DMS79 (cell line): ENCODE measurements around the gene IDH3A.

Source experiments
- DNase-seq: peaks from one replicate; lab custom pipeline; 2025; lab: John Stamatoyannopoulos, UW

Gene IDH3A

DNA sequence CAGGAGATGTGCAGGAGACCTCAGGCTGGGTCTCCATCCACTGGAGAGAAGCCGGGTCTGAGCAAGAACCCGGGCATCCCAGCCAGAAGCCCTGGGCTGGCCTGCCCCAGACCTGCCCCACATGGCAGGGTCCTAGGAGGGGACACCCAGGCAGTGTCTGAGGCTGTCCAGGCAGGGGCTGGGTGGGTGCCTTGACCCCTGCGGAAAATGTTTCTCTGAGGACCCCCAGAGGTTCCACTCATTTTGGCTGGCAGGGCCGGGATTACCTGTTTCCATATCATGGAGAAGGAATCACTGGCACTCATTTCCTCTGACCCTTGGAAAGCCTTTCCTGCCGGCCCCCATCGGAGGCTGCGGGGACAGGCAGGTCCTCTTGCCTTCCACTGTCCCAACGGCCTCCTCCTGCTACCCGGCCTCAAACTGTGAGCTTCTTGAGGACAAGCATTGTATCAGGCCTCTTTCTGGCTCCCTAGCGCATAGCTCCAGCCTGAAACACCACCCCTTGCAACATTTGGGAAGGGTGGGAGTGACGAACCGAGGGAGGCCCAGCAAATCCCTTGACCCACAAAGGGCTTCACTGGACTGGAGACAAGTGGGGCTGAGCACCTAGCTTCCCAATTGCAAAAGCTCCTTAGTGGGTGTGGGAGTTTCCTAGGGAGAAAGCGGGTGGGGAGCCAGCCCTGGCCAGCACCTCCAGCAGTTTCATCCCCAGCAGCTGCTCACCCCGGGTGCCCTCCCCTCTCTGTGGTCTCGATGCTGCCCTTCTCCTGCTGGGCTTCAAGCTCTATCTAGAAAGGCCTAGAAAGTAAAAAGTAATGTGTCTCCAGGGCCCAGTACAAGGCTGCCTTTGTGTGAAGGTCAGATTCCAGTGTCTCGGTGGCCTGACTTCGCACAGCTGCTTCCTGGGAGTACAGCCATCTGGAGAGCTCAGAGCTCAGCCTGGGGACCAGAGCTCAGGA lies 55.5 kb downstream of the IDH3A start:
- DNase-seq: no peak

DNA sequence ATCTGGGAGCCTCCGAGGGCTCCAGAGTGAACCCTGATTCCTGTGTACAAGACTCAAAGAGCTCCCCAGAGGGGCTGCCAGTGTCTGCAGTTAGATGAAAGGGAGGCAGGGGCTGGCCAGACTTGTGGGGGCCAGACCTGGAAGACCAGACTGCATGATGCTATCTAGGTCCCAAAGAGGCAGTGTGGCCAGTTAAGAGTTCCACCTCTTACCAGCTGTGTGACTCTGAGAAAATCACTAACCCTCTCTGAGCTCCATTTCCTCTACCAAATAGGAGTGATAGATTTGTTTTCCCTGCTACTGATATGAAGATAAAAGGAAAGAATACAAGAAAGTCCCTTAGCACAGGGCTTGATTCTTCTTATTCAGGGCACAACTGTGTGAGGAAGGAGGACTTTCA lies 56.2 kb downstream of the IDH3A start:
- DNase-seq: no peak

DNA sequence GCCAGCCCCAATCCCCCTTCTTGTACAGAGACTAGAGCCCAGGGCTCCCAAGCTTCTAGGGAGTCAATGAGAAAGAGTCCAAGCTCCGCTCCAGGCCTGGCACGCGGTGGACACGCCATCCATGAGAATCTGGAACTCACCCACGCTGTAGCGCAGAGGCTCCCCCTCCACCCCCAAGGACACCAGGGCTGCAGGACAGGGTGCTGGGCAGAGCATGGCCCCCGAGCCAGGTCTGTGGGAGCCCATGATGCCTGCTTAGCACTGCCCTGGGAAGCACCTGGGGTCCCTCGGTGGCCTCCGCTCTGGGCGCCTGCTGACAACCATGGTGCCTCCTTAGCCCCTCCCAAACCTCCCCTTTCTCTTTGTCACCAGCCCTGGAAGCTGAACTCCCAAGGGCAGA lies 56.7 kb downstream of the IDH3A start:
- DNase-seq: no peak

DNA sequence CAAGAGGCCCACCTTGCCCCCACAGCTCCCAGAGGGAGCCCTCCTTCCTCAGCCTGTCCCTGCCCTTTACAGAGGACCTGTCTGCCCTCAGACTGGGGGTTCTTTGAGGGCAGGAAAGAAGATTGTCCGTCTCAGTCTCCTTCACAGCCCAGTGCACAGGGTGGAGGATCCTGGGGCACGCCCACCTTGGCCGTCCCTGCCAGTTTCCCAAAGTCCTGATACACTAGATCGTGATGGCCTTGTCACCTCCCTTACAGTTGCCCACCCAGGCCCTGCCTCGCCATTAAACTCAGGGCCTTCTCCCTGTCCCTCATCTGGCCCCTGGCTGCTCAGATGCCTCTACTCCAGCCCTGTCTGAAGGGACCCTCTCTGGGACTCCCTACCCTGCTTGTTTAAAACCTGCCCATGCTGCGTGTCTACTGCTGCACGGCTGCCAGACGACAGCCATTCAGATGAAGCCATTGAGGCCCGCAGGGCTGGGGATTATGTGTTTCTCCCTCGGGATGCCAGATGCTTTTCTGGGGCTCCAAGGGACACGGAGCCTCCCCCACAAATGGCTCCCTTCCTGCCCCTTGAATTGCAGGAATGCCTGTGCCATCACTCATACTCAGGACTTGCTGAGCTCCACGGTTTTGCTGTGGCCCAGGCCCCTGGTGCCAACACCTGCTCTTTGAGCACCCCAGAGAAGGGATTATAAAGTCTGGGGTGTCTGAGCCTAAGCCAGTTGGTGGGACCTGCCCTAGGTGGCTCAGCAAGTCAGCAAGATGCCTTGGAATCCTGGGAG lies 57.4 kb downstream of the IDH3A start:
- no peak for DNase-seq

DNA sequence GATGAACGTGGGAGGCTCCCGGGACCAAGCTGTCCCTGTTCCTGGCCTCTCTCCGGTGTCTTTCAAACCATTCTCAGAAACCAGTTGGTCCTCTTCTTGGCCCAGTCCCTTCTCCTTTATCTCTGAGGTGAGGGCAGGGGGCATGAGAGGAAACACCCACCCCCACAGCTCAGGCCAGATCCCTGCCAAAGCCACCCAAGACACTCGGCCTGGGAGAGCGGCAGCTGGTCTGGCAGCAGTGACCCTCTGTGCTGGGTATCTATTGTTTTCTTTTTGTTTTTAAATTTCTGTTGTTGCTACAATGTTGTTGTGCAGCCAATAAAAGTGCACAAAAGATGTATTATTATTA lies 57.9 kb downstream of the IDH3A start:
- DNase-seq: no peak

DNA sequence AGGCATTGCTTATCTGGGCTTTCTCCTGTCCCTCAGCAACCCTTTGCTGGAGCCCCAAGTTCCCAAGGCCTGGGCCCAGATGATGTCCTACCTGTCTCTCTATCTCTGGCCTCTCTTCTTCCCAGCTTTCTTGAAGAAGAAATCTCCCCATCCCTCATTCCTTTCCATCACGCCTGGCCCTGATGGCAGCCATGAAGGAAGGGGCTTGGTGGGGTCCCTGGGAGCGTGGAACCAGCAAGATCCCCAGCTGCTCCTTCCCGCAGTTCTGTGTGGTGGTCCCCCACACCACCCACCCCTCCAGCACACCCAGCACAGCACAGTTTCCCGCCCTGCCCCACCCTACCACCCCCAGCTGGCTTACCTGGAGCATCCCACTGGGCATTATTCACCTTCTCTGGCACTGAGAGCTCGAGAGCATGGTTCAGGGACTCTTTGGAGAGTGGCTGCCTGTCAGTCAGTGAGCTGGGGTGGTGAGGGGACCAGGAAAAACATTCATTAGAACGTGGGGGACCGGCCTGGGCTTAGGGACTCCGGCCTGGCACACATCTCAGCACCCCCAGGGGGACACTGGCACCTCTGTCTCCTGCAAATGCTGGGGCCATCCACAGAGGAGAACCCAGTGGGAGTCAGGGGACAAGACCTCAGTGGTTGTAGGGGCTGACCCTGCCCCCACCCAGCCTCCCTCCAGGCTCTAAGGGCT lies 58.6 kb downstream of the IDH3A start:
- no peak for DNase-seq

DNA sequence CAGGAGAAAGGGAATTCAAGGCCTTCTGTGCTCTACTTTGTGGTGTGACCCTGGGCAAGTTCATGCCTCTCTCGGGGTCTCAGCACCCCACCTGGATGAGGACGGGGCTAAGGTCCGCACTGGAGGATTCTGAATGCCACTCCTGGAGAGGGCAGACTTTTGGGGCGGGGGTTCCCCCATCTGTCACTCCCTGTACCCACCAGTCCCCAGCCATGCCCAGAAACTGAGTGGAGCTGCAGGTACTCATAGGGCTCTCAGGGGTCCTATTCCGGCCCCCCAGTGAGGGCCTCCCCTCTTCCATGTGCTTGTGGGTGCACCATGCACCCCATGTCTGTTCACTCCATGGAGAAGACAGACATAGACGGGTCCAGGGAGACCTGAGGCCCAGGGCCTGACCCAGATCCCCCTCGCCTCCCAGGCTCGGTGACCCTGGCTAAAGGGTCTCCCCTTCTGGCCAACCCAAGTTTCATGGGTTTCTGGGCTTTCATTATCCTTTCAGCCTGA lies 59.2 kb downstream of the IDH3A start:
- DNase-seq: no peak

DNA sequence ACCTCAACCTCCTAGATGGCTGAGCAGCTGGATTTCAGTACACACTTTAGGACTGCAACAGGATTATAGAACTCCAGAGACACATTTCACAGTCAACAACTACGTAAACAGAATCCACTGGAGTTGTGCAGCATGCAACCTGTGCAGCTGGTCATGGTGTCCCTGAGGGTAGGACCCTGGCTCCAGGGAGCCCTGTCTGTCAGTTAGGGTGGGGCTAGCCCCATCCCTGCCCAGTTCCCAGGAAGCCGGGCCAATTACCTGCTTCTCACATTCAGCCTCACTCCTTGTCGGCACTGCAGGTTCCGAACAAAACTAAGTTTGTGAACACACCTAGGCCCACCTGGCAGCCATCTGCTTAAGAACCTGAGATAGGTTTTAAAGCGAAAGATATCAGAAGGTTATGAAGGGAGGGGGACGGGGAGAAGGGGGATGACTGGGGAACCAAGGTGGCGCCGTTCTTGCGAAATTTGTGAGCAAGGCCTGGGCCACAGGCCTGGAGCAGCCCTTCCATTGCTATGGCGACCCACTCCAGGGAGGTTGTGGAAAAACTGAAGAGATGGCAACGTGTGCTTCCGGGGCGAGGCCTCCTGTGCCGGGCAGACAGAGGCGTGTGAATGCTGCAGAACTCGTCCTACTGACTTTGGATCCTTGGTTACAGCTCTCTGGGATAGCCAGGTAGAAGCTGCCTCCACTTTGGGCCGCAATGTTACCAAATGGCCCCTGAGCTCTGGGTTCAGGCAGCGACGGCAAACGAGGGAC lies 59.9 kb downstream of the IDH3A start:
- DNase-seq: no peak

DNA sequence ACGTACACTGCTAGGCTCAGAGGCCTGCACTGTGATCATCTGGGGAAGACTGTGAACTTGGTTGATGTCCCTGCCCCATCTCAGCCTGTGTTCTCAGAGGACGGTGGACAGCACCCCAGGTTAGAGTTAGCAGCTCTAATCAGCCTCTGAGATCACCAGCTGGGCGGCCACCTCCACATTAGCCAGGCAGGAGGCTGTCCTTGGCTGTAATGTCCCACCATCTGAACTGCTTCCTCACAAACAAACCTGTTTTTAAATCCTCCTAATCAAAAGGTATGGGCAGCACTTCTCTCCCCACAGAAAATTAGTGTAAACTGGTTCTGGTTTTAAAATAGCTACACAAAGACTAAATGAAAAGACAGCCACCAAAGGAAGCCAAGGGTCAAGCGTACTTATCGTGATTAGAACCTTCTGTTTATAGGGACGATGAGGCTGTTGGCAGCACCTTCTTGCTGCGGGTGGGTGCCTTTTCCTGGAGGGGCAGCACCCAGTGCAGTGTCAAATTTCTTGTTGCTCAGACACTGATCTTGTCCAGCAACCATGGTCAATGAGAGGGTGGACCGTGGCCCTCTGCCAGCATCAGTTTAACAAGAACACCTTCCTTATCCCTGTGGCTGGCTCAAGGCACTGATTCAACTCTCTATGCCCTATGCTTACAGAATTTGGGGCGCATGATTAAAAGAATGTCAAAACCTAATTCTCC lies 60.6 kb downstream of the IDH3A start:
- DNase-seq: no peak

DNA sequence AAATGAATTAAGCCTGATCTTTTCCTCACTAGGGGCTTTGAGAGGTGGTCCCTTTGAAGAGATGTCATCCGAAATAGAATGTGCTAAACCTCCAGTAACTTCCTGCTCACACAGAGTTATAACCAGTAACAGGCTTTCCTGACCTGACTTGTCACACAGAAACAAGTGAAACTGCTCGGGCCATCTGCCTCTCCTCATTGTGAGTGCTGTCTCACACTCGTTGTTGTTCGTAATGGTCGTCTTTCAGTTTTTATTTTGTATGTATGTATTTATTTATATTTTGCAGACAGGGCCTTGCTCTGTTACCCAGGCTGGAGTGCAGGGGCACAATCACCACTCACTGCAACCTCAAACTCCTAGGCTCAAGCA lies 61.2 kb downstream of the IDH3A start:
- DNase-seq: no peak

DNA sequence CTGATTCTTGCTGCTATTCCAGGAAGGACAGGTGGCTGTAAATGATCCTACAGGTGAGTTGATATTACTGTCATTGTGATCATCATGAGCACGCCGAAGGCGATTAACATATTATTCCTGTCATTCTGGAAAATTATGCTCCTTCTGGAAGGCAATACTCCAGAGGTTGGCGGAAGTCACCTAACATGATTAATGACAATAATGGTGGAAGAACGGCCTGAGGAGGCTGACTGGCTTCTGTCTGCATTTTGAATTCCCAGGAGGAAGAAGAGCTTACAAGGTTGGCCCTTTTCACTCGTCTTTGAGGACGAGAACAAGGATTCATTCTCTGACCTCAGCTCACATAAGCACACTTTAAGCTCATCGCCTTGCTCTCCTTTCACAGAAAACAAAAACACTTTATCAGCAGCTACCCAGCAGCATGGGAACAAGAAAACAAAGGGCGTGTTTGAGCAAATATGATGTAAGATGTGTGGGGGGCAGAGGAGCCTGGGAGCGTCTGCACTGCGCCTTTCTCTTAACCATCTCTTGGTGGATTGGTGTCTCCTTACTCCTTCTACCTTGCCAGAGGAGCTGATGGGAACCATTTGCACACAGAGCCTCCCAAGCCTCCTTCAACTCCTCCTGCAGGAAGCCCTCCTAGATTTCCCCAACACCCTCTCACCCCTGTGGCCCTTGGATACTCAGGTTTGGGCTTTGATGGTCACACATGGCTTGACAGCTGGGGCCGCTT lies 62.2 kb downstream of the IDH3A start:
- no peak for DNase-seq

DNA sequence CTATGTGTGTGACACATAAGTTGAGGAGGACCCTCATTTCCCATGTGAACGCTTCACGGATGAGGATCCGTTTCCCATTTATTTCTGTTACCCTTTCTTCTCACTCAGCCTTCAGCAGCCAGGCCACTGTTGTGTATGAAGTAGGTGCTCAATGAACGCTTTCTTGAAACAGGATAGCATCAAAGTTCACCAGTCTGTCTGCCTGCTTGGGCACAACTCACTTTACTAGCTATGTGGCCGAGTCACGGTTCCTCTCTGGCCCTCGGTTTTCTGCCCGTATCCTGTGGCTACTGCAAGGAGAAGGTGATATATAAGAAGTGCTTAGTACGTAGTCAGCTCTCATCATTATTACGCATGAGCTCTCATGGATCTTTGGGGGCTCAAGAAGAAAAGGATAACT lies 62.8 kb downstream of the IDH3A start:
- no peak for DNase-seq

DNA sequence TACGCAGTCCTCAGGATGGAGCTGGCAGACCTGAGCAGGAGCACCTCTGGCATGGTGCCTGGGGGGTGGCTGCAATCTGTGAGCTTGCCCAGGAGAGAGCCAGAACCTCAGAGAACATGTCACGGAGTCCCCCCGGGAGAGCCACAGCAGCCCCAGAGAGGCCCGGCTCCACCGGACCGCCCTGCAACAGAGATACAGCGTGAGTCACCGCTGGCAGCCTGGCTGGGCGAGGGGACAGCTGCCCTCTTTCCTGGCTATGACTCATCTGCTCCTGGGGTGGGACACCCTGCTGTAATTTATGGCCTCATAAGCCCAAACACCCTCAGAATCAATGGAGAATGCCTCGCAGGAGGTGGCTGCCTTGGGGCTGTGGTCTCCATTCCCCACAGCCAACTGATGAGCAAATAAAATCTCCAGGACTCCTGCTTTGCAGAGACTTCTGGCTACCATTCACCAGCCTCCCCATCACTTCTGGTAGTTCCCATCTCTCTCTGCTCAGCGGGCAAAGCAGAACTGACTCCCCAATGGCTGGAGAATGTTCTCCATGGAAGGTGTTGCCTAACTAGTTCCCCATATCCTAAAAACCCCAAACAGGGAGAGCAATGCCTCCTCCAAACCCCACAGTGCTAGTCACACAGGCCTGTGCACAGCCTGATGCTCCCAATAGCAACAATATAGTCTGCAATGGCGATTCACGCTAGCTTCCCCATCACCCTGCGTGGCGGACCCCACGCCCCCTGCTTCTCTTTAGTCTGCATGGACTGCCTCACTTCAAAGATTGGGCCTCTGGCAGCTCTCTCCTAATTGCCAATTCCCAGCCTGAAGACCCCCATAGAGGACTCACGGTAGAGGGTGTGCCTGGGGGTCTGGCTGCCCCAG lies 63.6 kb downstream of the IDH3A start:
- DNase-seq: no peak

DNA sequence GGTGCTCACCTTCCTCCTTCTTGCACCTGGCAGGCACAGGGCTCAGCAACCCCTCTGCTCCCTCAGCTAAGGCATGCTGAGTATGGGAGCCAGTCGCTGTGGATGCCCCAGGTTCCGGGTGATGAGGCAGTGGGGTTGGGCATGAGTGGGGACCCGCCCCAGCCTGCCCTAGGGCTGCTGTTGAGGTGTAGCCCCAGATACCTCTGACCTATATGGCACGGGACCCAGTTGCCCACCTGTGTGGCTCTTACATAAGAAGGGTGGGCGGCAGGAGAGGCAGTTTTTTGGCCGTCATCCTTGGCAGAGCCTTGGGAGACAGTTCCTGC lies 64.2 kb downstream of the IDH3A start:
- no peak for DNase-seq

DNA sequence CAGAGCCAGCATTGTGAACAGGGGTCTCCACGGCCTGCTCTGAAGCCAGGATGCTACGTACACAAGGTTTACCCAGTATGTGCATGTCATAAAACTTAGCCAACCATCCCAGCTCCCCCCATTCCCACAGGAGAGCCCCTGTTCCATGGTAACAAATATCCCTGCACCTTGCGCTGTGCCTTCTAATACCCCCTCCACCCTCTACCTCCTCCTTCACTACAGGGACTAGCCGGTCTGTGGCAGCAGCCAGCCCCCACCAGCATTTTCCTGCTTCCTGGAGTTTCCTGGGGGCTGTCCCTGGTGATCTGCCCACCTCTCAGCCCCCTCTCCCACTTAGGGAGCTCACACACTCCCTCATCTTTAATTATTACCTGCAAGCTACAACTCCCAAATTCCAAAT lies 64.8 kb downstream of the IDH3A start:
- DNase-seq: no peak

DNA sequence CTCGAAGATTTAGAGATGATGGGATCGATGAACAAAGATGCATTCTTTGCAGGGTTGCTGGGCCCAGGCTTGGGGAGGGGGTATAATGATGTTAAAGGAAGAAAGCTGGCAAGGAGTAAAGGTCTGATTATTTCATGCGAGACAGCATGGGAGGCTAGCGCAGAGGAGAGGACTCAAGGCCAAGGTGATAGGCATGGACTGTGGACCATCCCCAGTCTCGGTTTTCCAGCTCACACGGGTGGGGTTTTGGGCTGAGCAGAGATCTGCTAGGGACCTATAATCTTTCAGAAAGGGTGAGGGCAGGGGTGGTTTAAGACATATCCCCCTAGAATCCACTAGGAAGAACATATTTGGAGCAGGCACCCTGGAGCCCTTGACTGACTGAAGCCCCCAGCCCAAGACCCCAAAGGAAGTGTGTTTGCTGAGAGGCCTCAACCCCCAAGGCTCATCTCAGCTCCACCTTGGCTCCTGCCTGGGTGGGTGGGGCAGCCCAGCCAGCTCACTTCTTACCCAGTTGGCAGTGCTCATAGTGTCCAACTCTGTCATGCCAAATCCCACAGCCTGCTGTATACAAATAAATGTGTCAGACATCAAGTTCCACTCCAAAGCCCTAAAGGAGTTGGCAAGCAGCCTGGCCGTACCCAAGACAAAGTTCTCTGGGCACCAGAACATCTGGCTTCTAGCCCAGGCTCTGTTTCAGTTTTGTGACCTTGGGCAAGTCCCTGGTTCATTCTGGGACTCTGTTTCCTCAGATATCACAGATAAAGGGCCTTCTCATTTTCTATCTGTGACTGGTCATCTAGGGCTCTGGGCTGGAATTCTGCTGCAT lies 67.3 kb downstream of the IDH3A start:
- no peak for DNase-seq

DNA sequence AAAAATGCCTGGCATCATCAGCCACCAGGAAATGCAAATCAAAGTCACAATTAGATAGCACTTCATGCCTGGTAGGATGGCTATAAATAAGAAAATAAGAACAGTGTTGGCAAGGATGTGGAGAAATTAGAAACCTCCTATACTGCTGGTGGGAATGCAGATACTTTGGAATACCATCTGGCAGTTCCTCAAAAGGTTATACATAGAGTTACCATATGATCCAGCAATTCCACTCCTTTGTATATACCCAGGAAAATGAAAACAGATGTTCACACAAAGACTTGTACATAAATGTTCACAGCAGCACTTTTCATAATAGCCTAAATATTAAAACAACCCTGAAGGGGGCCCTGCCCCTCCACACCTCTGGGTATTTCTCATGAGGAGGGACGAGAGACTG lies 71.6 kb downstream of the IDH3A start:
- no peak for DNase-seq
